ENCODE results near the gene OSBPL8.

The OSBPL8 gene

GRCh38 chr12:76308866-76309265 lies 250.7 kb downstream of the OSBPL8 start:
- Histone ChIP-seq H3K9me3 (ENCODE audit: control insufficient read depth, insufficient read depth, low read depth, low read length) (no peaks in the 10 kb centered on the region), H3K27ac (ENCODE audit: extremely low read depth, low read depth, low read length) (no peak overlapping the region), H3K4me1 (ENCODE audit: control insufficient read depth, insufficient read depth, low read length) (no peaks in the 10 kb centered on the region), H3K36me3 (ENCODE audit: control insufficient read depth in 2 of 2, insufficient read depth in 1 of 2, low read length in 2 of 2) (no peaks in the 10 kb centered on the region), H3K4me3 (ENCODE audit: low read depth, low read length) (no peak overlapping the region)
- POLR2A ChIA-PET: no interaction called here
- TF ChIP-seq ZNF843 (tag by site-specific recombination; IDR thresholded peaks at IDR 0.05) (no peak), ZNF175 (tag by site-specific recombination; IDR thresholded peaks at IDR 0.05) (no peak), HOXD13 (CRISPR knock-in tag; IDR thresholded peaks at IDR 0.05; ENCODE audit: borderline replicate concordance) (no peak), ZSCAN4 (tag by site-specific recombination; IDR thresholded peaks at IDR 0.05) (no peak), ZNF114 (tag by site-specific recombination; IDR thresholded peaks at IDR 0.05) (no peak), AEBP2 (tag by site-specific recombination; IDR thresholded peaks at IDR 0.05; ENCODE audit: borderline replicate concordance) (no peak), ZNF624 (tag by site-specific recombination; IDR thresholded peaks at IDR 0.05) (no peak), ZNF623 (tag by site-specific recombination; IDR thresholded peaks at IDR 0.05) (no peak), ZNF16 (tag by site-specific recombination; IDR thresholded peaks at IDR 0.05; ENCODE audit: low read depth) (no peak), ZNF791 (tag by site-specific recombination; IDR thresholded peaks at IDR 0.05) (no peak), OSR2 (tag by site-specific recombination; IDR thresholded peaks at IDR 0.05) (no peak), ZNF239 (tag by site-specific recombination; IDR thresholded peaks at IDR 0.05) (no peak), MEIS1 (CRISPR knock-in tag; IDR thresholded peaks at IDR 0.05; ENCODE audit: borderline replicate concordance) (no peak), ZEB2 (tag by site-specific recombination; IDR thresholded peaks at IDR 0.05) (no peak), ZNF433 (tag by site-specific recombination; IDR thresholded peaks at IDR 0.05; ENCODE audit: low read depth) (no peak), ZNF600 (tag by site-specific recombination; IDR thresholded peaks at IDR 0.05) (no peak)
- TF ChIP-seq, protein P1, sequence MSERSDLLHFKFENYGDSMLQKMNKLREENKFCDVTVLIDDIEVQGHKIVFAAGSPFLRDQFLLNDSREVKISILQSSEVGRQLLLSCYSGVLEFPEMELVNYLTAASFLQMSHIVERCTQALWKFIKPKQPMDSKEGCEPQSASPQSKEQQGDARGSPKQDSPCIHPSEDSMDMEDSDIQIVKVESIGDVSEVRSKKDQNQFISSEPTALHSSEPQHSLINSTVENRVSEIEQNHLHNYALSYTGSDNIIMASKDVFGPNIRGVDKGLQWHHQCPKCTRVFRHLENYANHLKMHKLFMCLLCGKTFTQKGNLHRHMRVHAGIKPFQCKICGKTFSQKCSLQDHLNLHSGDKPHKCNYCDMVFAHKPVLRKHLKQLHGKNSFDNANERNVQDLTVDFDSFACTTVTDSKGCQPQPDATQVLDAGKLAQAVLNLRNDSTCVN (tag by site-specific recombination; optimal IDR thresholded peaks at IDR 0.05): no peak
- TF ChIP-seq, protein P2, sequence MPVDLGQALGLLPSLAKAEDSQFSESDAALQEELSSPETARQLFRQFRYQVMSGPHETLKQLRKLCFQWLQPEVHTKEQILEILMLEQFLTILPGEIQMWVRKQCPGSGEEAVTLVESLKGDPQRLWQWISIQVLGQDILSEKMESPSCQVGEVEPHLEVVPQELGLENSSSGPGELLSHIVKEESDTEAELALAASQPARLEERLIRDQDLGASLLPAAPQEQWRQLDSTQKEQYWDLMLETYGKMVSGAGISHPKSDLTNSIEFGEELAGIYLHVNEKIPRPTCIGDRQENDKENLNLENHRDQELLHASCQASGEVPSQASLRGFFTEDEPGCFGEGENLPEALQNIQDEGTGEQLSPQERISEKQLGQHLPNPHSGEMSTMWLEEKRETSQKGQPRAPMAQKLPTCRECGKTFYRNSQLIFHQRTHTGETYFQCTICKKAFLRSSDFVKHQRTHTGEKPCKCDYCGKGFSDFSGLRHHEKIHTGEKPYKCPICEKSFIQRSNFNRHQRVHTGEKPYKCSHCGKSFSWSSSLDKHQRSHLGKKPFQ (tag by site-specific recombination; IDR thresholded peaks at IDR 0.05): no peak
- CTCF ChIA-PET: no interaction called here

DNA sequence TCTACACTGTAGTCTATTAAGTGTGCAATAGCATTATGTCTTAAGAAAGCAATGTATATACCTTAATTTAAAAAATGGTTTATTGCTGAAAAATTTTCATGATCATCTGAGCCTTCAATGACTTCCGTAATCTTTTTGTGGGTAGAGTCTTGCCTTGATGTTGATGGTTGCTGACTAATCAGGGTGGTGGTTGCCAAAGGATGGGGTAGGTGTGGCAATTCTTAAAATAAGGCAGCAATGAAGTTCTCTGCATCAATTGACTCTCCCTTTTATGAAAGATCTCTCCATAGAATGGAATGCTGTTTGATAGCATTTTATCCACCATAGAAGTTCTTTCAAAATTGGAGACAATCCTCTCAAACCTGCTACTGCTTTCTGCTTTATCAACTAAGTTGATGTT lies 252.5 kb downstream of the OSBPL8 start:
- CTCF ChIA-PET: no interaction called here
- TF ChIP-seq, protein P3, sequence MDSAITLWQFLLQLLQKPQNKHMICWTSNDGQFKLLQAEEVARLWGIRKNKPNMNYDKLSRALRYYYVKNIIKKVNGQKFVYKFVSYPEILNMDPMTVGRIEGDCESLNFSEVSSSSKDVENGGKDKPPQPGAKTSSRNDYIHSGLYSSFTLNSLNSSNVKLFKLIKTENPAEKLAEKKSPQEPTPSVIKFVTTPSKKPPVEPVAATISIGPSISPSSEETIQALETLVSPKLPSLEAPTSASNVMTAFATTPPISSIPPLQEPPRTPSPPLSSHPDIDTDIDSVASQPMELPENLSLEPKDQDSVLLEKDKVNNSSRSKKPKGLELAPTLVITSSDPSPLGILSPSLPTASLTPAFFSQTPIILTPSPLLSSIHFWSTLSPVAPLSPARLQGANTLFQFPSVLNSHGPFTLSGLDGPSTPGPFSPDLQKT (IDR thresholded peaks at IDR 0.05; ENCODE audit: borderline replicate concordance, low read depth, low read length): no peak
- TF ChIP-seq ZFP69B (tag by site-specific recombination; IDR thresholded peaks at IDR 0.05) (no peak), PRDM1 (tag by site-specific recombination; IDR thresholded peaks at IDR 0.05) (no peak), SP3 (tag by site-specific recombination; IDR thresholded peaks at IDR 0.05) (no peak), OVOL3 (tag by site-specific recombination; IDR thresholded peaks at IDR 0.05) (no peak), ZNF433 (tag by site-specific recombination; IDR thresholded peaks at IDR 0.05; ENCODE audit: low read depth) (no peak), ZNF202 (tag by site-specific recombination; IDR thresholded peaks at IDR 0.05; ENCODE audit: borderline replicate concordance) (no peak), ZNF621 (tag by site-specific recombination; IDR thresholded peaks at IDR 0.05) (no peak), ZNF221 (tag by site-specific recombination; IDR thresholded peaks at IDR 0.05; ENCODE audit: borderline replicate concordance) (no peak), ZNF670 (tag by site-specific recombination; IDR thresholded peaks at IDR 0.05; ENCODE audit: low read depth) (no peak)
- TF ChIP-seq, protein P2 (tag by site-specific recombination; IDR thresholded peaks at IDR 0.05): no peak
- TF ChIP-seq, protein P4, sequence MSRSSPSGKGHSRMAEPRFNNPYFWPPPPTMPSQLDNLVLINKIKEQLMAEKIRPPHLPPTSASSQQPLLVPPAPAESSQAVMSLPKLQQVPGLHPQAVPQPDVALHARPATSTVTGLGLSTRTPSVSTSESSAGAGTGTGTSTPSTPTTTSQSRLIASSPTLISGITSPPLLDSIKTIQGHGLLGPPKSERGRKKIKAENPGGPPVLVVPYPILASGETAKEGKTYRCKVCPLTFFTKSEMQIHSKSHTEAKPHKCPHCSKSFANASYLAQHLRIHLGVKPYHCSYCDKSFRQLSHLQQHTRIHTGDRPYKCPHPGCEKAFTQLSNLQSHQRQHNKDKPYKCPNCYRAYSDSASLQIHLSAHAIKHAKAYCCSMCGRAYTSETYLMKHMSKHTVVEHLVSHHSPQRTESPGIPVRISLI (tag by site-specific recombination; IDR thresholded peaks at IDR 0.05): no peak

More for the DNA sequence above, 252.5 kb downstream of the OSBPL8 start:
- H3K9me3 ChIP-seq (ENCODE audit: control insufficient read depth, insufficient read depth, low read depth, low read length): no peaks in the 10 kb centered on the region
- no peaks in the 10 kb centered on the region for H3K36me3 ChIP-seq (ENCODE audit: control insufficient read depth in 2 of 2, insufficient read depth in 1 of 2, low read length in 2 of 2)
- POLR2A ChIA-PET: no interaction called here
- H3K4me3 ChIP-seq (ENCODE audit: low read depth, low read length): no peak overlapping the region
- H3K27ac ChIP-seq (ENCODE audit: extremely low read depth, low read depth, low read length): no peak overlapping the region
- no peaks in the 10 kb centered on the region for H3K4me1 ChIP-seq (ENCODE audit: control insufficient read depth, insufficient read depth, low read length)

Data from HEK293 (cell line).